ENCODE data around the gene FAM8A1. TPM values are rescaled to one million over a fixed set of nuclear protein-coding genes. Genes with fewer than 3 reads are reported as not detected.
A peak's percentile ranks its signal among the peaks of the same experiment; 100 is the strongest.
"Not testable (repeated sequence)": the region's sequence is repeated elsewhere in the genome, so short reads cannot be mapped to it uniquely, and the experiment has no call there.

Gene FAM8A1
- total RNA-seq, 3 donors from 2014 or later: 35.1 to 49.2 (median 44.0) TPM

DNA sequence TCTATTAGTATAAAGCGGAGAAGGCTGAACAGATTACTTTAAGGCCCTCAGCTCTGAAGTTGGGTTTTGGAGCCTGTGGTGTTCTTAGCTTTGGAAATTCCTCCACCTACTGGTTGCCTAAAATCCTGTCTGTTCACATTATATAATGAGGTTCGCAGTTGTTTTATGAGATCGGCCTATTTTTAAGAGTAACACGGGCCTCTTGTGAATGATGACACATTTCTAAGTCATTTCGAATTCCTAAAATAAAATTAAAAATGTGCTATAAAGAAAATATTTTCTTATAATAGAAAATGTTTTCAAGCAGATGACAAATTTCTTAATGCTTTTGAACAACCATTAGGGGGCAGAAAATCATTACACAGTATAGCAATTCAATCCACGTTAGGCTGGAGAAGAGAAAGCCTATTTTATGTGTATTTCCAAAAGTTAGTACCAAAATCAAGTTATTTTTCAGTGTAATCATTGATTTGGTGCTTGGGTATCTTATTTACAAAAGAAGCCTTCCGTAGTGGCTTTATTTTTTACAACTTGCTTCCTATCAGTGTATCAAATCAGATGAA is 15.8 kb upstream of the FAM8A1 start:
- peak; percentile 55 for ATAC-seq
- Histone ChIP-seq H3K4me1 (ENCODE audit: low read depth) (peaks cover 25% of the 10 kb centered on the region), H3K9me3 (no peaks in the 10 kb centered on the region), H3K4me3 (no peak overlapping the region), H3K36me3 (ENCODE audit: low read depth) (no peaks in the 10 kb centered on the region)
- intact Hi-C loops (cut with DNase I, micrococcal nuclease): loop anchor here (5.0 to 10.0 kb wide), 3 partner anchors 190 to 427 kb away; partner anchors contain the start of genes CAP2 (in 1 of the 2) and RBM24 (in 1 of the 2)
- peak in 1 of 3 donors; percentile 65 for DNase-seq
- TF ChIP-seq CTCF (IDR thresholded peaks at IDR 0.05): peak; percentile 49

DNA sequence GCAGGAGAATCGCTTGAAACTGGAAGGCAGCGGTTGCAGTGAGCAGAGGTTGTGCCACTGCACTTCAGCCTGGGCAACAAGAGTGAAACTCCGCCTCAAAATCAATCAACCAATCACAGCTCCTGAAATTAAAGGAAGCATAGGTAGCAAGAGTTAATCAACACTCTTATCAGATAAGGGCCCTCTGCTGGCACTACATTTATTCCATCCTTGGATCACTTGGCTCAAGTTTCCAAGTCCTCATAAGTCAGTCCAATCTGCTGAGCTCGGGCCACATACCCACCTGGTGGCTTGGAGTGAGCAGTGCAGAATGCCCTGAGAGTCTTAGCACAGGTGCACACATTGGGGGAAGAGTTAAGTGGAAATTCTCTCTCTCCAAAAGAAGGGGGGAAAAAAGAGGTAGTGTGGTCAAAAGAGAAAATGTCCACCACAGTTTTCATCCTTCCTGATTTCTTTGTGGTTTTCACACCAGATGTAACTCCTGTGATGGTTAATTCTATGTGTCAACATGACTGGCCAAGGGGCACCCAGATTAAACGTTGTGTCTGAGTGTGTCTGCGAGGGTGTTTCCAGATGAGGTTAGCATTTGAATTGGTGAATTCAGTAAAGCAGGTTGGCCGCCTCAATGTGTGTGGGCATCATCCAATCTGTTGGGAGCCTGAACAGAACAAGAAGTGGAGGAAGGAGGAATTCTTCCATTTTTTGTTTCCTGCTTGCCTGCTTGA is 14.2 kb upstream of the FAM8A1 start:
- H3K9me3 ChIP-seq: no peaks in the 10 kb centered on the region
- intact Hi-C loops (cut with DNase I, micrococcal nuclease): loop anchor here in 1 of 2 donors (10.0 kb wide), 1 partner anchor 191 kb away; the partner anchor contains the start of gene CAP2
- DNase-seq (peak in 1 of 3 donors; percentile 64), ATAC-seq (peak; percentile 64)
- H3K4me3 ChIP-seq: no peak overlapping the region
- TF ChIP-seq CTCF (IDR thresholded peaks at IDR 0.05): no peak
- peaks cover 28% of the 10 kb centered on the region for H3K4me1 ChIP-seq (ENCODE audit: low read depth)
- no peaks in the 10 kb centered on the region for H3K36me3 ChIP-seq (ENCODE audit: low read depth)

GRCh38 chr6:17586623-17587022 is 13.5 kb upstream of the FAM8A1 start:
- not testable (repeated sequence) for H3K9me3 ChIP-seq; H3K36me3 ChIP-seq (ENCODE audit: low read depth); H3K4me3 ChIP-seq; ATAC-seq; DNase-seq
- intact Hi-C loops (cut with DNase I, micrococcal nuclease): loop anchor here in 1 of 2 donors (10.0 kb wide), 1 partner anchor 192 kb away; the partner anchor contains the start of gene CAP2
- peaks cover 28% of the 10 kb centered on the region for H3K4me1 ChIP-seq (ENCODE audit: low read depth)

DNA sequence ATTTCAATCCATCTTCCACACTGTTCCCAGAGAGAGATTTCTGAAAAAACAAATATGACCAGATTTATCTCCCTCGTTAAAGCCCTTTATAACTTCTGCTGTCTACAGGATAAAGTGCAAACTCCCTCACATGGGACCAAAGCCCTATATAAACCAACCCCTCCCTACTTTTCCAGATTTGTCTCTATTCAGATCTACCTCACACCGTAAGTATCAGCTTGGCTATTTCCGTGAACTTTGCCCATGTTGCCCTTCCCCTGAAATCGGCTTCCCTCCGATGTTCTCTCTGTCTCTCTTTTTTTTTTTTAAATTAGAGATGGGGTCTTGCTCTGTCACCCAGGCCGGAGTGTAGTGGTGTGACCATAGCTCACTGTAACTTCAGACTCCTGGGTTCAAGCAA is 12.1 kb upstream of the FAM8A1 start:
- TF ChIP-seq CTCF (IDR thresholded peaks at IDR 0.05): no peak
- Histone ChIP-seq H3K36me3 (ENCODE audit: low read depth) (no peaks in the 10 kb centered on the region), H3K4me3 (no peak overlapping the region), H3K9me3 (no peaks in the 10 kb centered on the region), H3K4me1 (ENCODE audit: low read depth) (peaks cover 28% of the 10 kb centered on the region)
- ATAC-seq (peak; percentile 80), DNase-seq (peak in 1 of 3 donors; percentile 51)
- intact Hi-C loops (cut with DNase I, micrococcal nuclease): loop anchor here in 1 of 2 donors (10.0 kb wide), 1 partner anchor 193 kb away; the partner anchor contains the start of gene CAP2

- TF ChIP-seq CTCF (IDR thresholded peaks at IDR 0.05): no peak
- H3K36me3 ChIP-seq (ENCODE audit: low read depth): no peaks in the 10 kb centered on the region
- DNase-seq (peak in 1 of 3 donors; percentile 70), ATAC-seq (peak; percentile 89)
- no peak overlapping the region for H3K4me3 ChIP-seq
- peaks cover 21% of the 10 kb centered on the region for H3K4me1 ChIP-seq (ENCODE audit: low read depth)
- H3K9me3 ChIP-seq: no peaks in the 10 kb centered on the region
- intact Hi-C loops (cut with DNase I, micrococcal nuclease): loop anchor here in 1 of 2 donors (10.0 kb wide), 1 partner anchor 195 kb away; the partner anchor contains the start of gene CAP2
Observed at GRCh38 chr6:17589406-17590096, 10.6 kb upstream of the FAM8A1 start.

All from mucosa of descending colon (tissue), 3 donors.